Keratinocyte (primary cell): ENCODE measurements around the gene ZNF638. TPM values are rescaled to one million over a fixed set of nuclear protein-coding genes. Genes with fewer than 3 reads are reported as not detected.

Source experiments
- DNase-seq: peaks from one replicate; pipeline ENCODE4 v3.0.0-alpha.2; 2011; ENCODE audit warnings: low read depth, missing footprints, low spot score
- FAIRE-seq: peaks from 2 replicates; lab custom pipeline; 2011; peaks lifted over from hg19 to GRCh38; lab: Jason Lieb, UNC
- H2AFZ ChIP-seq: 2 replicates; pipeline ENCODE4 v1.6.0; 2012; ENCODE audit warnings: low read length, control low read depth, inconsistent platforms; ENCODE audit not compliant: control insufficient read depth
- H3K27ac ChIP-seq: 2 replicates; pipeline ENCODE4 v1.5.1; 2011; ENCODE audit warnings: low read length; ENCODE audit not compliant: control insufficient read depth, insufficient read depth
- H3K27me3 ChIP-seq: 3 replicates; pipeline ENCODE4 v1.6.0; 2011; ENCODE audit warnings: low read length; ENCODE audit not compliant: control insufficient read depth, insufficient read depth; ENCODE audit errors: extremely low read depth
- H3K36me3 ChIP-seq, 2 experiments: 2 replicates in 1 of 2; 3 replicates in 1 of 2; pipeline ENCODE4 v1.5.1; 2011; ENCODE audit warnings: low read length in 2 of 2, mild to moderate bottlenecking in 1 of 2; ENCODE audit not compliant: control insufficient read depth in 2 of 2, insufficient read depth in 2 of 2; ENCODE audit errors: extremely low read depth in 1 of 2
- H3K4me1 ChIP-seq: 3 replicates; pipeline ENCODE4 v1.5.1; 2011; ENCODE audit warnings: low read length; ENCODE audit not compliant: control insufficient read depth, insufficient read depth; ENCODE audit errors: extremely low read depth
- H3K4me2 ChIP-seq: 3 replicates; pipeline ENCODE4 v1.6.0; 2011; ENCODE audit warnings: low read depth, low read length; ENCODE audit not compliant: control insufficient read depth, insufficient read depth; ENCODE audit errors: extremely low read depth
- H3K4me3 ChIP-seq, 3 experiments: fragments of 200-600 bp in 1 of 3; sonication (generic) in 1 of 3; 2 replicates in 2 of 3; 3 replicates in 1 of 3; pipeline ENCODE4 v1.5.1; 2011 to 2016; ENCODE audit warnings: low read length in 3 of 3, mild to moderate bottlenecking in 3 of 3, control low read depth in 2 of 3, inconsistent platforms in 1 of 3, low read depth in 1 of 3, mixed read lengths in 1 of 3, mixed run types in 1 of 3, moderate library complexity in 1 of 3; ENCODE audit not compliant: control insufficient read depth in 2 of 3, insufficient read depth in 2 of 3; ENCODE audit errors: extremely low read depth in 1 of 3
- H3K79me2 ChIP-seq: 2 replicates; pipeline ENCODE4 v1.6.0; 2012; ENCODE audit warnings: low read length; ENCODE audit not compliant: control insufficient read depth, insufficient read depth
- H3K9ac ChIP-seq: 3 replicates; pipeline ENCODE4 v1.6.0; 2011; ENCODE audit warnings: low read length; ENCODE audit not compliant: control insufficient read depth, insufficient read depth; ENCODE audit errors: extremely low read depth
- H3K9me1 ChIP-seq: 3 replicates; pipeline ENCODE4 v1.6.0; 2011; ENCODE audit warnings: low read length; ENCODE audit not compliant: control insufficient read depth, insufficient read depth; ENCODE audit errors: extremely low read depth
- H3K9me3 ChIP-seq: 2 replicates; pipeline ENCODE4 v1.5.1; 2012; ENCODE audit warnings: low read depth, low read length; ENCODE audit not compliant: control insufficient read depth
- H4K20me1 ChIP-seq: 3 replicates; pipeline ENCODE4 v1.6.0; 2011; ENCODE audit warnings: low read length; ENCODE audit not compliant: control insufficient read depth, insufficient read depth; ENCODE audit errors: extremely low read depth
- CTCF ChIP-seq, 3 experiments: IDR thresholded peaks in 1 of 3; conservative IDR thresholded peaks in 1 of 3; optimal IDR thresholded peaks in 1 of 3; 2 replicates in 2 of 3; 3 replicates in 1 of 3; pipeline versions ENCODE3 to v1.5.1; 2011; ENCODE audit warnings: low read length in 3 of 3, mild to moderate bottlenecking in 3 of 3, moderate library complexity in 2 of 3, control low read depth in 1 of 3, inconsistent platforms in 1 of 3; ENCODE audit not compliant: insufficient read depth in 2 of 3; ENCODE audit errors: extremely low read depth in 1 of 3
- EZH2 ChIP-seq: IDR thresholded peaks from one replicate; pipeline ENCODE4 v1.6.1; 2012; ENCODE audit warnings: inconsistent platforms, mild to moderate bottlenecking, low read length, moderate library complexity
- dilution Hi-C: fragments of 300-500 bp; cut with MboI; formaldehyde crosslinking; loops from one replicate; pipeline ENCODE4 v1.7.0; 2020; ENCODE audit warnings: low sequenced_read_pairs; ENCODE audit not compliant: extremely low pct_ligation_motif_present
- polyA plus RNA-seq, 5 experiments: library from polyadenylated mRNA; depleted of rRNA in 3 of 5; stranded (reverse) in 3 of 5; stranded (forward) in 1 of 5; unstranded in 1 of 5; fragments of >200 nt; gene quantifications; 1 replicate in 1 of 5; 2 replicates in 3 of 5; 3 replicates in 1 of 5; pipeline versions ENCODE4 v1.2.1 to v1.2.3, GENCODE V29; 2011 to 2012; ENCODE audit warnings: missing spikeins in 2 of 5, low read depth in 1 of 5, low replicate concordance in 1 of 5

Gene ZNF638
- polyA plus RNA-seq, 1 donor (not counting 4 experiments of a cell fraction or from before 2014, with no cell fraction given), result 66.5 TPM

GRCh38 chr2:71306762-71307161, 24.8 kb upstream of the ZNF638 start:
- dilution Hi-C loops, result no loop called here
- H3K4me3 ChIP-seq, result no peak overlapping the region
- no peaks in the 10 kb centered on the region for H3K36me3 ChIP-seq
- peaks cover 20% of the 10 kb centered on the region for H3K4me1 ChIP-seq
- H3K9me1 ChIP-seq, result no peaks in the 10 kb centered on the region
- TF ChIP-seq CTCF (optimal IDR thresholded peaks at IDR 0.05 in 1 of 3, IDR thresholded peaks at IDR 0.05 in 1 of 3, conservative IDR thresholded peaks at IDR 0.05 in 1 of 3; ENCODE audit: extremely low read depth in 1 of 3, insufficient read depth in 2 of 3, low read length in 3 of 3) (no peak), EZH2 (no peak)
- no peaks in the 10 kb centered on the region for H4K20me1 ChIP-seq
- FAIRE-seq (peak; percentile 81), DNase-seq (peak; percentile 35)
- H2AFZ ChIP-seq, result peak overlapping the region; percentile 61
- H3K9ac ChIP-seq, result no peak overlapping the region
- no peaks in the 10 kb centered on the region for H3K9me3 ChIP-seq
- no peak overlapping the region for H3K27ac ChIP-seq
- H3K79me2 ChIP-seq, result no peaks in the 10 kb centered on the region
- no peaks in the 10 kb centered on the region for H3K27me3 ChIP-seq
- peak overlapping the region; percentile 47 for H3K4me2 ChIP-seq

DNA sequence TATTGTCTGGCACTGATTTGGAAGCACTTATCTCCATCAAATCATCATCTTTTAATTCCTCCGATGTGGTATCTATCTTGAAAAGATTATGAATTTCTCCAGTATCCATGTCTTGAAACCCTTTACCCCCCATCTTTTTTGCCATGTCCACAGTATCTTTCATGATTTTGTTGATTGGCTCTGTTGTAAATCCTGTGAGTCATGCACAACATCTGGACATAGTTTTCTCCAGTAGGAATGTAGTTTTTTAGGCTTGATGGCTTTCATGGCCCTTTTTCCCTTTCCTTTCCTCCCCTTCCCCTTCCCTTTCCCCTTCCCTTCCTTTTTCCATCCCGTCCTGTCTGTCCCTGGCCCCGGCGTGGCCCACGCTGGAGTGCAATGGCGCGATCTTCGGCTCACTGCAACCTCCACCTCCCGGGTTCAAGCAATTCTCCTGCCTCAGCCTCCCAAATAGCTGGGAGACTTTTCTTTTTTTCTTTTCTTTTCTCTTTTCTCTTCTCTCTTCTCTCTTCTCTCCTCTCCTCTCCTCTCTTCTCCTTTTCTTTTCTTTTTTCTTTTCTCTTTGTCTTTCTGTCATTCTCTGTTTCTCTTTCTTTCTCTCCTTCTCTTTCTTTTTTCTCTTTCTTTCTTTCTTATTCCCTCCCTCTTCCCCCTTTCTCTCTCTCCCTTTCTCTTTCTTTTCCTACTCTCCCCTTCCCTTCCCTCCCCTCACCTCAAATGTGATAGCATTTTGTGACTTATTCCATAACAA, 18.4 kb upstream of the ZNF638 start:
- no peak for DNase-seq
- no peak overlapping the region for H3K27ac ChIP-seq
- no peaks in the 10 kb centered on the region for H3K36me3 ChIP-seq
- no peak overlapping the region for H3K4me3 ChIP-seq
- peaks cover 2% of the 10 kb centered on the region for H3K9me3 ChIP-seq
- peaks cover 4% of the 10 kb centered on the region for H3K27me3 ChIP-seq
- TF ChIP-seq CTCF (optimal IDR thresholded peaks at IDR 0.05 in 1 of 3, IDR thresholded peaks at IDR 0.05 in 1 of 3, conservative IDR thresholded peaks at IDR 0.05 in 1 of 3; ENCODE audit: extremely low read depth in 1 of 3, insufficient read depth in 2 of 3, low read length in 3 of 3), result no peak
- no peak for TF ChIP-seq EZH2
- no peak overlapping the region for H3K9ac ChIP-seq
- no peak for FAIRE-seq
- H4K20me1 ChIP-seq, result no peaks in the 10 kb centered on the region
- dilution Hi-C loops, result no loop called here
- no peak overlapping the region for H3K4me2 ChIP-seq
- H3K9me1 ChIP-seq, result no peaks in the 10 kb centered on the region
- no peak overlapping the region for H2AFZ ChIP-seq
- H3K79me2 ChIP-seq, result no peaks in the 10 kb centered on the region
- no peaks in the 10 kb centered on the region for H3K4me1 ChIP-seq
